ENCODE measurements around the gene ANKRD36B. TPM values are rescaled to one million over a fixed set of nuclear protein-coding genes. Genes with fewer than 3 reads are reported as not detected.
"Not testable (repeated sequence)": the region's sequence is repeated elsewhere in the genome, so short reads cannot be mapped to it uniquely, and the experiment has no call there.

ANKRD36B gene
- total RNA-seq: 50.6 TPM
- 10 to 100 TPM in 6 of 8 donors, 1 to 10 TPM in 2; 7.3 to 31.5 (median 13.6) TPM for polyA plus RNA-seq (ENCODE audit: insufficient read depth in 1 of 8, insufficient read length in 8 of 8, low replicate concordance in 1 of 8)
- long read RNA-seq, donor 1: 0 reads
- long read RNA-seq, donor 2: 0 reads
- long read RNA-seq, donor 3: 0 reads
- long read RNA-seq, donor 4: 0 reads
- long read RNA-seq, donor 5: 0 reads
- long read RNA-seq, donor 6: 0 reads
- long read RNA-seq, donor 7: 0 reads
- long read RNA-seq, donor 8, partial matches to known transcripts: 0 of 1 reads
- long read RNA-seq, donor 8, other reads (novel, unspliced or antisense): 0 of 1 reads
- long read RNA-seq, donor 9: 0 reads
- long read RNA-seq, donor 10: 0 reads
- long read RNA-seq, donor 11: 0 reads

DNA sequence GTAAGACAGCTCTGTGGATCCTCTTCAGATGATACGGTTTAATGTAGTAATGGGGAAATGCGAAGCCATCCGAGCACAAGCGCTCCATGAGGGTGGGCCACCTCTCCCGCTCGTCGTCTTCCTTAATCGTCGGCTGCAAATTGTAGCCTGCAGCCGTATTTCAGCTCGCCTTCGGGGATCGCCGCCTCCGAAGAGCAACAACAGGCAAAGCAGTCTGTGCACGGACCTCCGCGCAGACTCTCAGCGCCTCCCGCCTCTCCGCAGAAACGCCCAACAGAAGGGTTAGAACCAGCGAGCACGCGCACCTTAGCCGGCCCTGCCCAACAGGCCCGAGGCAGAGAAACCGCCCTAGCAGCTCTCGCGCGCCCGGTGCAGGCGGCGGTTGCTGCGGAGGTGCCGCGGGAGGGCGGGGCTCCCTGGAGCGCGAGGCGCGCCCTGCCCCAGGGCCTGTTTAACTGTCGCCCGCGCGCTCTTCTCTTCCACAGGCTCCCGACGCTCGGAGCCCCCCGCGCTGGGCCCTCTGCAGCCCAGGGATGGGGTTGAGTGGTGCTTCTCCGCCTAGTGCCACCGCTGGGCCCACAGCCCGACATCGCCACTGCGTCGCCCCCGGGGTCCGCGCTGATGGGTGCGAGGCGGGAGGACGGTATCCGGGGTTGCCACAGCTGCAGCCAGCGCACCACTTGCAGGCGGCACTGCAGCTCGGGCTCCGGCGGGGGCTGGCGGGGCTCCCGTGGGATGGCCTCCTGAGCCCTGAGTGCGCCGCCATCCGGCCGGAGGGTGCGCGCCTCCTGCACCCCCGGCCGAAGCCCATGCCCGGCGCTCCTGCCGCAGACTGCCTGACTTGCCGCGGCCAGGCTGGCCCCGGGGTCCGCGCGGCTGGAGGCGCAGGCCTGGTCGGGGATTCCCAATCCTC lies at the start of gene ANKRD36B:
TSS of gene ANKRD36B (minus strand) at position 280 of the 913 bp plus-strand sequence. CDS start at position 88, 192 bp downstream.
- DNase-seq: peak; percentile 83
- H3K9me3 ChIP-seq (replicated peaks; ENCODE audit: control insufficient read depth, low read depth, low read length); H3K4me1 ChIP-seq (ENCODE audit: control insufficient read depth, insufficient read depth, low read length); H3K36me3 ChIP-seq (ENCODE audit: control insufficient read depth, insufficient read depth, low read length); H3K27me3 ChIP-seq (ENCODE audit: control insufficient read depth, insufficient read depth, low read length): not testable (repeated sequence)
- Histone ChIP-seq H3K27ac (ENCODE audit: low read length) (peak within 1 kb of the TSS; percentile 95), H3K4me3 (ENCODE audit: low read length) (peak within 1 kb of the TSS; percentile 62)
- WGBS (ENCODE audit: insufficient coverage): 0% methylated on average over 14 of the region's 90 CpGs

DNA sequence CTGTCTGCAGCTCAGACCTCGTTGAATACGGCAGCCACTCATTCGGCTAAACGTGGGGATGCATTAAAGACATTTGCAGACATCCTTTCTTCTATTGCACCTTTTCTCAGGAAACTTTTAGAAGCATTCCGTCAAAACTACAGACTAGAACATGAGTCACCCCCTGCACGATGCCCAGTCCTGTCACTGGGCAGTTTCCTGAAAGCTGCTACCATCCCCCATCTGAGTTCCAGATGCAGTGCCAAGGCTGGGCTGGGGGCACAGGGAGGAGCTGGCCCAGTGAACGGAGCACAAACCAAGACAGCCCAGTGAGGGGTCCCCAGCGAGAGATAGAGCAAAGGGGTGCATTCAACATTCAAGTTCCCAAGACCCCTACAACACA lies 36.4 kb upstream of the ANKRD36B start:
- not testable (repeated sequence) for H3K4me3 ChIP-seq (ENCODE audit: low read length); H3K27ac ChIP-seq (ENCODE audit: low read length); H3K36me3 ChIP-seq (ENCODE audit: control insufficient read depth, insufficient read depth, low read length); DNase-seq; H3K27me3 ChIP-seq (ENCODE audit: control insufficient read depth, insufficient read depth, low read length); H3K4me1 ChIP-seq (ENCODE audit: control insufficient read depth, insufficient read depth, low read length); H3K9me3 ChIP-seq (replicated peaks; ENCODE audit: control insufficient read depth, low read depth, low read length)
- WGBS (ENCODE audit: insufficient coverage): 11% methylated on average over 4 of the region's 8 CpGs

DNA sequence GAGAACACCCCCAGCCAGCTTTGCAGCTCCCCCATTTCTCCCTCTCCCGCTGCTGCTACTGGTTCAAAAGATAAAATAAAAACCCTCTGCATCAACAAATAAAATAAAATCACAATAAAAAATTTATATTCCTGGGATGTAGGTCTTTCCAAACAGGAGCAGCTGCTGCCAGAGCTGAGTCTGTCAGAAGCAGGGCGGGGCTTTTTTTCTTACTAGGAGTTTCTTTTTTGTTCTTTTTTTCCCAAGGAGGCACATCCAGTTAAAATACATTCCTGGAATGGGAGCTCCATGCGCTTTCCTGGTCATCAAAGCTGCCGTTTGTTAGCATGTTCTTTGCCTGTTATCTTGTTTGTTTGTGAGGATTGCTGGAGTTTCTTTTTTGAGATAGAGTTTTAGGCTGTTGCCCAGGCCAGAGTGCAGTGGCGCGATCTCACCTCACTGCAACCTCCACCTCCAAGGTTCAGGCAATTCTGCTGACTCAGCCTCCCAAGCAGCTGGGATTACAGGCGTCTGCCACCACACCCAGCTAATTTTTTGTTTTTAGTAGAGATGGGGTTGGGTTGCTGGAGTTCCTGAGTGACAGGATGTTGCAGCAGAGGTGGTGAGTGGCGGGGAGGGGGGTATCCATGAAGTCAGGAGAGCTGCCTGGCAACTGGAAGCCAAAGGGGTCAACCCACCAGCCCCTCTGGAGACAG lies 35.8 kb upstream of the ANKRD36B start:
- not testable (repeated sequence) for H3K4me1 ChIP-seq (ENCODE audit: control insufficient read depth, insufficient read depth, low read length); H3K4me3 ChIP-seq (ENCODE audit: low read length); H3K27me3 ChIP-seq (ENCODE audit: control insufficient read depth, insufficient read depth, low read length); H3K27ac ChIP-seq (ENCODE audit: low read length); H3K9me3 ChIP-seq (replicated peaks; ENCODE audit: control insufficient read depth, low read depth, low read length); DNase-seq; H3K36me3 ChIP-seq (ENCODE audit: control insufficient read depth, insufficient read depth, low read length)
- WGBS (ENCODE audit: insufficient coverage): no CpG with 5 or more reads among the region's 8 CpGs

DNA sequence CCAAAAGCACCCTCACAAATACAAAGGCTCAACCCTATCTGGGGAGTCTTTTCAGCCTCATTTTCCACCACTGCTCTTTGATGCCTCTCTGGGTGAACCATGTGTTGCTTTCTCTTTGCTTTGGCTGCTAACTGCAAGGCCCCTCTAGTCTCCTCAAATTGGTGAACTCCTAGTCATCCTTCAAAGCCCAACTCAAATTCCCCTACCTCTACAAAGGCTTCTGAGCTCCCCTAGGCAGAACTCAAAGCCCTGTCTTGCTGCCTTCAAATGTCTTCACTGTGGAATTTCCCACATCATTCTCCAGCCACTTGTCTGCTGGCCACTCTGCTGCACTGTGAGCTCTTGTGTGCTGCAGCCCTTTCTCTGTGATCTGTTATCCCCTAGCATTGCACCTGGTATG lies 33.3 kb upstream of the ANKRD36B start:
- not testable (repeated sequence) for H3K27me3 ChIP-seq (ENCODE audit: control insufficient read depth, insufficient read depth, low read length); DNase-seq

DNA sequence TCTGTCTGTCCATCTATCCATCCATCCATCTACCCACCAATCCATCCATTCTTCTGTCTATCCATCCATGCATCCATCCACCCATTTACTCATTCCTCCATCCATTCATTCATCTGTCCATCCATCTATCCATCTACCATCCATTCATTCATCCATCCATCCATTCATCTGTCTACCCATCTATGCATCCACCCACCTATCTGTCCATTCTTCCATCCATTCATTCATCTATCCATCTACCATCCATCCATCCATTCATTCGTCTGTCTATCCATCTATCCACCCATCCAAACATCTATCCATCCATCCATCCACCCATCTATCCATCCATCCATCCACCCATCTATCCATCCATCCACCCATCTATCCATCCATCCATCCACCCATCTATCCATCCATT lies 30.8 kb upstream of the ANKRD36B start:
- not testable (repeated sequence) for H3K27ac ChIP-seq (ENCODE audit: low read length); DNase-seq; H3K27me3 ChIP-seq (ENCODE audit: control insufficient read depth, insufficient read depth, low read length); H3K4me1 ChIP-seq (ENCODE audit: control insufficient read depth, insufficient read depth, low read length); H3K36me3 ChIP-seq (ENCODE audit: control insufficient read depth, insufficient read depth, low read length); H3K4me3 ChIP-seq (ENCODE audit: low read length); H3K9me3 ChIP-seq (replicated peaks; ENCODE audit: control insufficient read depth, low read depth, low read length)
- 84% methylated on average over 1 of the region's 1 CpG for WGBS (ENCODE audit: insufficient coverage)

More for the DNA sequence above, 33.3 kb upstream of the ANKRD36B start:
- not testable (repeated sequence) for H3K36me3 ChIP-seq (ENCODE audit: control insufficient read depth, insufficient read depth, low read length); H3K27ac ChIP-seq (ENCODE audit: low read length); H3K4me1 ChIP-seq (ENCODE audit: control insufficient read depth, insufficient read depth, low read length); H3K4me3 ChIP-seq (ENCODE audit: low read length); H3K9me3 ChIP-seq (replicated peaks; ENCODE audit: control insufficient read depth, low read depth, low read length)

DNA sequence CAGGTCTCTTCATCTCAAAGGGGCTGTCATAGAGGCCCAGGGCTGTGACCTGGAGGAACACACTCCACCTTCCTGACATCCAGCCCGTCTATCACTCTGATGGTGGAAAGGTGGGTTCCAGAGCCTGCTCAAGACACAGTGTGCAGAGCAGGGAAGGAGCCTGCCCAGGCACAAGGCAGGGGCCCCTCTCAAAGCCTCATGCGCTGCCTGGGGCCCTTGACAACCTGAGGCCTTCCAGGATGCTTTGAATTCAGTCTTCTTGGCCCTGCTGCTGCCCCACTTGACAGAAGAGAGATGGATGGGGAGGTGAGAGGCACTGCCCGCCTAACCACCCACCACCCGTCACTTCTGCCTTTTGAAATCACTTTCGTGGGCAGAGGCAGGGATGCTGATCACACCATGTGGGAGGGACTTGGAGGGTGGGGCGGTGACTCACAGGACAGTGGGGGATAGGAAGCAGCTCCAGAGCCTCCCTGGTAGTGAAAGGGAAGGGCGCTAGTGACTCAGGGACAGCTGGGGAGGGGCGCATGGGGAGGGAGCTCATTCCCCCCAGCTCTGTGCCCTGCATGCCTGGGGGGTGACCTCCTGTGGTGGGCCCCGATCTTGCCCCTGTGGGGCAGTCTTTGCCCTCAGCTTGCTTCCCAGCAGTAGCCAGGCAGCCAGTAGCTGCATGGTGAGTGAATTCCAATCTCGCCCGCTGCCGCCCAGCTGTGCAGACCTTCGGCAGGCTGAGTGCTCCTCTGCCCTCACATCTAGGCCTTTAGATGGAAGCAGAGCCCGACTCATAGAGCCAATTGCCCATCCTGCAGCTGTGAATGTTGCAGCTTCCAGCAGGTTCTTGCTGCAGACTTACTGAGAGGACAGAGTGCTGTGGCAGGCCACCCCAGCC lies 29.5 kb upstream of the ANKRD36B start:
- not testable (repeated sequence) for H3K27ac ChIP-seq (ENCODE audit: low read length); DNase-seq; H3K4me3 ChIP-seq (ENCODE audit: low read length); H3K36me3 ChIP-seq (ENCODE audit: control insufficient read depth, insufficient read depth, low read length); H3K9me3 ChIP-seq (replicated peaks; ENCODE audit: control insufficient read depth, low read depth, low read length); H3K27me3 ChIP-seq (ENCODE audit: control insufficient read depth, insufficient read depth, low read length); H3K4me1 ChIP-seq (ENCODE audit: control insufficient read depth, insufficient read depth, low read length)
- 47% methylated on average over 5 of the region's 14 CpGs for WGBS (ENCODE audit: insufficient coverage)

DNA sequence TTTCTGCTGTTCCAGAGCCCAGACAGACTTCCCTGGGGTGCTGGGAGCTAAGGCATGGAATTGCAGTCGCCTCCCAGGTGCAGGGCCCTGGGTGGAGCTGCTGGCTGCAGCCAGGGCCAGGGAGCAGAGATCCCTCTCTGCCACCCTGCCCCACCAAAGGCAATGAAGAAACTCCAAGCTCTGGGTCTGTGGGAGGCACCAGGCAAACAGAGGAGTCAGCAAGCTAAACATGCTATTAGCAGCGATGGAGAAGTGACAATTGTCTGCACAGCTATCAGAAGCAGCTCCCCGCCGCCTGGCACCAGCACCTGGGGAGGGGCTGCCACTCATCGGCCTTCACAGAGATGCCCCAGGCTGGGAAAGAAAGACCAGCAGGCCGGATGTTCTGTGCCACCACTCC lies 28.2 kb upstream of the ANKRD36B start:
- 83% methylated on average over 5 of the region's 6 CpGs for WGBS (ENCODE audit: insufficient coverage)
- Histone ChIP-seq H3K9me3 (replicated peaks; ENCODE audit: control insufficient read depth, low read depth, low read length) (no peaks in the 10 kb centered on the region), H3K4me1 (ENCODE audit: control insufficient read depth, insufficient read depth, low read length) (no peaks in the 10 kb centered on the region)

DNA sequence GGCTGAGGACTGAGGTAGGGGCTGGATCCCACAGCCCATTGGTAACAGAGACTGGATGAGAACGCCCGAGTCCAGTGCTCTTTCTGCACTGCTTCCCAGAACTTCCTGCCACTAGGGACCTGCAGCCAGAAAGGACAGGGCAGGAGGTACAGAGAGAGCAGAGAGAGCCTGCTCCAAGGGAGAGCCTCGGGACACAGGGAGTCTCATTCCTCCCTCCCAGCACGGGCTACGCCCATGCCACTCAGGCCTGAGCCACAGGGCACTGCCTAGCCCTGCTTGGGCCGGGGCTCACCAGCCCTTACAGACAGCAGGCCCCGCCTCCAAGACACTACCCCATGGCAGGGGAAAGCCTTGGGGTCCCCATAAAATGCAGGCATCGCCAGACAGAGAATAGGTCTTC lies 26.1 kb upstream of the ANKRD36B start:
- H3K9me3 ChIP-seq (replicated peaks; ENCODE audit: control insufficient read depth, low read depth, low read length); H3K4me1 ChIP-seq (ENCODE audit: control insufficient read depth, insufficient read depth, low read length); H3K4me3 ChIP-seq (ENCODE audit: low read length); H3K27me3 ChIP-seq (ENCODE audit: control insufficient read depth, insufficient read depth, low read length); H3K36me3 ChIP-seq (ENCODE audit: control insufficient read depth, insufficient read depth, low read length); H3K27ac ChIP-seq (ENCODE audit: low read length); DNase-seq: not testable (repeated sequence)
- WGBS (ENCODE audit: insufficient coverage): no CpG with 5 or more reads among the region's 8 CpGs

More for the DNA sequence above, 28.2 kb upstream of the ANKRD36B start:
- no peak for DNase-seq
- Histone ChIP-seq H3K27me3 (ENCODE audit: control insufficient read depth, insufficient read depth, low read length) (no peaks in the 10 kb centered on the region), H3K27ac (ENCODE audit: low read length) (no peak overlapping the region), H3K36me3 (ENCODE audit: control insufficient read depth, insufficient read depth, low read length) (no peaks in the 10 kb centered on the region), H3K4me3 (ENCODE audit: low read length) (no peak overlapping the region)

DNA sequence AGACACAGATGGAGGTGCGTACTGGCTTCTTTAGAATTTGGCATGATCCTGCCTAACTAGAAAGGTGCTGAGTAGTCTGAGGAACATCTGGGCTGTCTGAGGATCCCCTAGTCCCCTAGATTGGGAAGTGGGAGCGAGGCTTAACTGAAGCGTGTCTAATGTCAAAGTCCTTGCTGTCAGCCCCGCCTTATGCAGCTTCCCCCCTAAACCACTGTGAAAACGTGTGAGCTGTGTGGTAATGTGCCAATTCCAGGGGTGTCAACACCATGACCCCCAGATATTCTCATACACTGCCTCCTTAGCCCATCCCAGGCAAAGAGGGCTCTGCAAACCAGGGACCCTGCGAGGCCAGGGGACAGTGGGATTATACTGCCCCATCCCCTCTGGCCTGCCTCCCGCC lies 22.2 kb upstream of the ANKRD36B start:
- not testable (repeated sequence) for H3K4me1 ChIP-seq (ENCODE audit: control insufficient read depth, insufficient read depth, low read length); H3K9me3 ChIP-seq (replicated peaks; ENCODE audit: control insufficient read depth, low read depth, low read length); H3K36me3 ChIP-seq (ENCODE audit: control insufficient read depth, insufficient read depth, low read length); H3K27ac ChIP-seq (ENCODE audit: low read length); H3K27me3 ChIP-seq (ENCODE audit: control insufficient read depth, insufficient read depth, low read length); H3K4me3 ChIP-seq (ENCODE audit: low read length); DNase-seq
- no CpG with 5 or more reads among the region's 7 CpGs for WGBS (ENCODE audit: insufficient coverage)
